Endothelial cell of umbilical vein (primary cell): ENCODE data around the gene TEDC1. TPM values are rescaled to one million over a fixed set of nuclear protein-coding genes. Genes with fewer than 3 reads are reported as not detected.

Experiments
- BruUV-seq: library from RNA; stranded (reverse); fragments of 400-500 nt; replicated peaks from 2 replicates; lab custom pipeline; 2021; lab: Mats Ljungman, UMichigan
- CTCF ChIA-PET: fragments of 300-600, 350-600 bp; sonication (Branson Sonifier 250); formaldehyde crosslinking; loops from one replicate; lab custom pipeline; 2021; ENCODE audit warnings: antibody characterized with exemption, inconsistent platforms; lab: Charles Lee
- POLR2A ChIA-PET: fragments of 300-600, 350-600 bp; sonication (Branson Sonifier 250); formaldehyde crosslinking; loops from one replicate; lab custom pipeline; 2021; ENCODE audit warnings: antibody characterized with exemption, inconsistent platforms; lab: Charles Lee
- DNase-seq: peaks from one replicate; pipeline ENCODE4 v3.0.0-alpha.2; 2011; ENCODE audit warnings: low read depth, low spot score
- FAIRE-seq: peaks from 2 replicates; lab custom pipeline; 2011; peaks lifted over from hg19 to GRCh38; lab: Jason Lieb, UNC
- H2AFZ ChIP-seq: 2 replicates; pipeline ENCODE4 v1.6.0; 2012; ENCODE audit warnings: low read depth, low read length, control low read depth, inconsistent platforms
- H3K27ac ChIP-seq: 2 replicates; pipeline ENCODE4 v1.5.1; 2011; ENCODE audit warnings: low read depth, mild to moderate bottlenecking, control low read depth, low read length, moderate library complexity; ENCODE audit not compliant: insufficient read depth
- H3K27me3 ChIP-seq, 2 experiments: 2 replicates each; pipeline versions ENCODE4 v1.6.0 to v1.6.1; 2011; ENCODE audit warnings: low read length in 2 of 2, mixed read lengths in 1 of 2; ENCODE audit not compliant: control insufficient read depth in 2 of 2, insufficient read depth in 2 of 2
- H3K36me3 ChIP-seq, 2 experiments: 2 replicates in 1 of 2; 3 replicates in 1 of 2; pipeline ENCODE4 v1.5.1; 2011; ENCODE audit warnings: low read length in 2 of 2, mild to moderate bottlenecking in 1 of 2, moderate library complexity in 1 of 2; ENCODE audit not compliant: control insufficient read depth in 2 of 2, insufficient read depth in 2 of 2; ENCODE audit errors: extremely low read depth in 1 of 2
- H3K4me1 ChIP-seq: 3 replicates; pipeline ENCODE4 v1.5.1; 2011; ENCODE audit warnings: mild to moderate bottlenecking, low read length; ENCODE audit not compliant: control insufficient read depth, insufficient read depth; ENCODE audit errors: extremely low read depth
- H3K4me2 ChIP-seq: 2 replicates; pipeline ENCODE4 v1.6.1; 2011; ENCODE audit warnings: low read length, control low read depth, mixed read lengths; ENCODE audit not compliant: insufficient read depth
- H3K4me3 ChIP-seq, 3 experiments: fragments of 200-600 bp in 1 of 3; sonication (generic), shearing (Covaris generic) in 1 of 3; replicated peaks in 1 of 3; 2 replicates each; pipeline ENCODE4 v1.5.1; 2011 to 2016; ENCODE audit warnings: control low read depth in 3 of 3, low read length in 3 of 3, mild to moderate bottlenecking in 2 of 3, inconsistent platforms in 1 of 3, low read depth in 1 of 3, moderate library complexity in 1 of 3; ENCODE audit not compliant: insufficient read depth in 1 of 3
- H3K79me2 ChIP-seq: 2 replicates; pipeline ENCODE4 v1.6.0; 2012; ENCODE audit warnings: low read length, inconsistent platforms; ENCODE audit not compliant: control insufficient read depth, insufficient read depth
- H3K9ac ChIP-seq: replicated peaks from 2 replicates; pipeline ENCODE3; 2011; ENCODE audit warnings: low read length, control low read depth; ENCODE audit not compliant: insufficient read depth; ENCODE audit errors: extremely low read depth
- H3K9me1 ChIP-seq: replicated peaks from 3 replicates; pipeline ENCODE4 v1.6.0; 2011; ENCODE audit warnings: mild to moderate bottlenecking, low read length; ENCODE audit not compliant: control insufficient read depth, insufficient read depth; ENCODE audit errors: extremely low read depth
- H3K9me3 ChIP-seq: replicated peaks from 2 replicates; pipeline ENCODE4 v1.5.1; 2012; ENCODE audit warnings: low read length, inconsistent platforms; ENCODE audit not compliant: control insufficient read depth, insufficient read depth
- H4K20me1 ChIP-seq: replicated peaks from 2 replicates; pipeline ENCODE3; 2011; ENCODE audit warnings: mild to moderate bottlenecking, low read length; ENCODE audit not compliant: control insufficient read depth, insufficient read depth; ENCODE audit errors: extremely low read depth
- EZH2 ChIP-seq: IDR thresholded peaks from 2 replicates; pipeline ENCODE4 v1.6.1; 2012; ENCODE audit warnings: borderline replicate concordance, low read depth, mild to moderate bottlenecking, moderate library complexity, low read length, inconsistent platforms; ENCODE audit not compliant: severe bottlenecking
- FOS ChIP-seq: IDR thresholded peaks from 2 replicates; pipeline ENCODE4 v1.6.1; 2011; ENCODE audit warnings: mild to moderate bottlenecking, low read length, moderate library complexity, borderline replicate concordance; ENCODE audit not compliant: insufficient read depth
- GATA2 ChIP-seq: IDR thresholded peaks from 2 replicates; pipeline ENCODE4 v1.7.0; 2011; ENCODE audit warnings: low read depth, mild to moderate bottlenecking, moderate library complexity, mixed read lengths, low read length; ENCODE audit not compliant: insufficient read length, insufficient read depth
- JUN ChIP-seq: IDR thresholded peaks from 2 replicates; pipeline ENCODE4 v1.6.1; 2011; ENCODE audit warnings: borderline replicate concordance, low read depth; ENCODE audit not compliant: insufficient read length, insufficient read depth
- MYC ChIP-seq: IDR thresholded peaks from one replicate; pipeline ENCODE4 v1.6.1; 2011; ENCODE audit warnings: mild to moderate bottlenecking, low read depth, low read length
- POLR2A ChIP-seq: IDR thresholded peaks from 2 replicates; pipeline ENCODE4 v1.6.1; 2012; ENCODE audit warnings: low read depth, mild to moderate bottlenecking, control low read depth, low read length
- POLR2AphosphoS5 ChIP-seq: IDR thresholded peaks from 2 replicates; pipeline ENCODE4 v1.6.1; 2012; ENCODE audit warnings: low read depth, mild to moderate bottlenecking, control low read depth, low read length, moderate library complexity; ENCODE audit not compliant: insufficient read depth
- dilution Hi-C: fragments of 300-500 bp; cut with MboI; formaldehyde crosslinking; loops from one replicate; pipeline ENCODE4 v1.15.0; 2019; ENCODE audit warnings: low sequenced_read_pairs; ENCODE audit not compliant: extremely low pct_ligation_motif_present
- intact Hi-C: fragments of 100-400 bp; cut with micrococcal nuclease; formaldehyde crosslinking; loops from one replicate; pipeline ENCODE4 v1.10.0; 2022
- polyA plus RNA-seq, 4 experiments: library from polyadenylated mRNA; depleted of rRNA in 3 of 4; stranded (reverse) in 3 of 4; unstranded in 1 of 4; fragments of >200 nt; gene quantifications; 2 replicates each; pipeline versions ENCODE4 v1.2.1 to v1.2.3, GENCODE V29; 2011 to 2012; ENCODE audit warnings: missing spikeins in 1 of 4
- total RNA-seq: library from RNA; stranded (reverse); gene quantifications from 2 replicates; pipeline ENCODE4 v1.2.3, GENCODE V29; 2021
- TF ChIP-seq, protein P1 (sequence below): IDR thresholded peaks from 2 replicates; pipeline ENCODE4 v1.6.1; 2011; ENCODE audit not compliant: insufficient read depth, insufficient read length
- TF ChIP-seq, protein P2 (sequence below), 2 donors: IDR thresholded peaks; 1 replicate in 1 of 2; 2 replicates in 1 of 2; pipeline ENCODE4 v1.5.1; 2011; ENCODE audit warnings: low read length in 2 of 2, mild to moderate bottlenecking in 2 of 2, moderate library complexity in 2 of 2, control low read depth in 1 of 2, inconsistent platforms in 1 of 2, low read depth in 1 of 2; ENCODE audit not compliant: insufficient read depth in 1 of 2; ENCODE audit errors: extremely low read depth in 1 of 2

The TEDC1 gene
- total and polyA plus RNA-seq, 2 donors (not counting 3 experiments of a cell fraction or from before 2014, with no cell fraction given): 16.5 to 25.3 TPM

DNA sequence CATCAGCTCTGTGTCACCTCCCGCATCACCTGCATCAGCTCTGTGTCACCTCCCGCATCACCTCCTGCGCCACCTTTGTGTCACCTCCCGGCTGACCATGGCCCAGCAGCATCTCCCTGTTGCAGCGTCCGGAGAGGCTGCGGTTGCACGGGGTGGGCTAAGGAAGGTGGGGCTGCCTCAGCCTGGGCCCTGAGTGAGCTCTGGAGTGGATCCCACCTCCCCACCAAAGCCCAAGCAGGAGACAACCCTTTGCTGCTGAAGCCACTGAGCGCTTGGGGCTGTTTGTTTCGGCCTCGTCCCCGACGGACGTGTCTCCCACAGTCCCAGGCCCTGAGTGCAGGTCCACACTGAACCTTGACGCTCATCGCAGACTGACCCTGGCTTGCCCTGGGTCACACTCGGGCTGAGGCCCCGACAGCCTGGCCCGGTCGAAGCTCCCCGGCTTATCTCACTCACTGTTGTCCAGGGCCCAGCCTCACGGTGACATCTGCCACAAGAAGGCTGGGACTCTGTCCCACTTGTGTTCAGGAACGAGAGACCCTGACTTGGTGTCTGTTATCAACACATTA lies 47.5 kb downstream of the TEDC1 start:
- no peak overlapping the region for H3K27ac ChIP-seq
- H4K20me1 ChIP-seq: no peaks in the 10 kb centered on the region
- POLR2A ChIA-PET: no interaction called here
- H3K36me3 ChIP-seq: no peaks in the 10 kb centered on the region
- H3K4me1 ChIP-seq: no peaks in the 10 kb centered on the region
- H3K79me2 ChIP-seq: no peaks in the 10 kb centered on the region
- H3K4me3 ChIP-seq: no peak overlapping the region
- DNase-seq: no peak
- BruUV-seq: no TSS peak
- H3K27me3 ChIP-seq: no peaks in the 10 kb centered on the region
- dilution Hi-C loops (no loop called here), intact Hi-C loops (no loop called here)
- no peak overlapping the region for H3K4me2 ChIP-seq
- CTCF ChIA-PET: no interaction called here
- no peak for TF ChIP-seq GATA2
- no peak for TF ChIP-seq JUN
- no peak for TF ChIP-seq EZH2
- no peak for TF ChIP-seq POLR2A
- no peak for TF ChIP-seq FOS
- no peak for TF ChIP-seq POLR2AphosphoS5
- TF ChIP-seq, protein P1, sequence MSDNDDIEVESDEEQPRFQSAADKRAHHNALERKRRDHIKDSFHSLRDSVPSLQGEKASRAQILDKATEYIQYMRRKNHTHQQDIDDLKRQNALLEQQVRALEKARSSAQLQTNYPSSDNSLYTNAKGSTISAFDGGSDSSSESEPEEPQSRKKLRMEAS: no peak
- TF ChIP-seq, protein P2, sequence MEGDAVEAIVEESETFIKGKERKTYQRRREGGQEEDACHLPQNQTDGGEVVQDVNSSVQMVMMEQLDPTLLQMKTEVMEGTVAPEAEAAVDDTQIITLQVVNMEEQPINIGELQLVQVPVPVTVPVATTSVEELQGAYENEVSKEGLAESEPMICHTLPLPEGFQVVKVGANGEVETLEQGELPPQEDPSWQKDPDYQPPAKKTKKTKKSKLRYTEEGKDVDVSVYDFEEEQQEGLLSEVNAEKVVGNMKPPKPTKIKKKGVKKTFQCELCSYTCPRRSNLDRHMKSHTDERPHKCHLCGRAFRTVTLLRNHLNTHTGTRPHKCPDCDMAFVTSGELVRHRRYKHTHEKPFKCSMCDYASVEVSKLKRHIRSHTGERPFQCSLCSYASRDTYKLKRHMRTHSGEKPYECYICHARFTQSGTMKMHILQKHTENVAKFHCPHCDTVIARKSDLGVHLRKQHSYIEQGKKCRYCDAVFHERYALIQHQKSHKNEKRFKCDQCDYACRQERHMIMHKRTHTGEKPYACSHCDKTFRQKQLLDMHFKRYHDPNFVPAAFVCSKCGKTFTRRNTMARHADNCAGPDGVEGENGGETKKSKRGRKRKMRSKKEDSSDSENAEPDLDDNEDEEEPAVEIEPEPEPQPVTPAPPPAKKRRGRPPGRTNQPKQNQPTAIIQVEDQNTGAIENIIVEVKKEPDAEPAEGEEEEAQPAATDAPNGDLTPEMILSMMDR (IDR thresholded peaks at IDR 0.05; ENCODE audit: extremely low read depth in 1 of 2, insufficient read depth in 1 of 2, low read depth in 1 of 2, low read length in 2 of 2): no peak
- TF ChIP-seq MYC: no peak
- no peak overlapping the region for H3K9ac ChIP-seq
- H3K9me1 ChIP-seq: no peaks in the 10 kb centered on the region
- no peak overlapping the region for H2AFZ ChIP-seq
- no peak for FAIRE-seq
- H3K9me3 ChIP-seq: no peaks in the 10 kb centered on the region
